CD4-positive, alpha-beta T cell treated with Interleukin-4 for 4 hours (primary cell): ENCODE data around the gene CEP192.

ENCODE experiments used
- DNase-seq: peaks from one replicate; pipeline ENCODE4 v3.0.0-alpha.2; 2020

CEP192 gene

DNA sequence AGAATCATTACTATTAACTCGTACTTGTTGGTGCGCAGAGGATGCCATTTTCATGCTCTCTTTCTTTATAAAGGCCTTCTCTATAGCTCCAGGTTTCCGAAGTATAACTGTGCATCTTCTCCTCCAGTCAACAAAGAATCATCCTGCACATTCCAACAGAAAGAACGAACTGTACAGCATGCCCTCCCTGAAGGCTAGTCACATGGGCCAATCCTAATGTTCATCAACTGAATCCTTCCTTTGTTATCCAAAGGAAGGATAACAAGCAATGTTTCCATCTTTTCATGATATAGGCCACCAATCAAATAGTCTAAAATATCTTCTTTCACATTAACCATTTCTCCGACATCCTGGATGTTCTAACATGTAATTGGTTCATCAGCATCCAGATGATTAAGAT, 160.5 kb downstream of the CEP192 start:
- DNase-seq = no peak

DNA sequence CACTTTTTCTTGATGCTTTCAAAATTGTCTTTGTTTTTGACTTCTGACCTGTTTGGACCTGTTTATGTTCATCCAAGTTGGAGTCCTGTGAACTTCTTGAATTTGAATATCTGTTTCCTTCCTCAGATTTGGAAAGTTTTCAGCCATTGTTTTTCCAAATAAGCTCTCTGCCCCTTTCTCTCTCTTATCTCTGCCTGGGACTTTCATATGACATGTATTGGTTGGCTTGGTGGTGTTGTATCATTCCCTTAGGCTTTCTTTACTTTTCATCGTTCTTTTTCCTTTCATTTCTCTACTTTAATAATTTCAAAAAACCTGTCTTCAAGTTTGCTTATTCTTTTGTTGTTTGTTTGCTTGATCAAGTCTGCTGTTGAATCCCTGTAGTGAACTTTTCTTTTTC, 167.3 kb downstream of the CEP192 start:
- DNase-seq = no peak

DNA sequence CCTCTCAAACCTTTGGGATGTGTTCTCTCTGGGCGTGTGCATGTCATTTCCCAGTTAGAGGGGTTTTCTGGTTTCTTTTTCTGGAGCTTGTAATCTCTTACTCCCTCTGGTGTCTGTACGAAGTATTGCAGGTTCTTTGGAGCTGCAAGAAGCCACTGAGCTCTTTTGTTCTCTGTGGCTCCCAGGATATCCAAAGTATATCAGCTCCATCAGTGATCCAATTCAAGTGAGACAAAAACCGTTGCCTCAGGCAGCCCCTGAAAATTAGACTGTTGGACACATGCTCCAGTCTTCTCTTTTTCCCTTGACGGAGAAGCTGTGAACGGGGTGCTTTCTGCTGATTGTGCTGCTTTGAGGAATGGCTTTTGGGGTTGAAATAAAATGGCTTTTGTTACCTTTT, 168.4 kb downstream of the CEP192 start:
- peak; percentile 66 for DNase-seq

DNA sequence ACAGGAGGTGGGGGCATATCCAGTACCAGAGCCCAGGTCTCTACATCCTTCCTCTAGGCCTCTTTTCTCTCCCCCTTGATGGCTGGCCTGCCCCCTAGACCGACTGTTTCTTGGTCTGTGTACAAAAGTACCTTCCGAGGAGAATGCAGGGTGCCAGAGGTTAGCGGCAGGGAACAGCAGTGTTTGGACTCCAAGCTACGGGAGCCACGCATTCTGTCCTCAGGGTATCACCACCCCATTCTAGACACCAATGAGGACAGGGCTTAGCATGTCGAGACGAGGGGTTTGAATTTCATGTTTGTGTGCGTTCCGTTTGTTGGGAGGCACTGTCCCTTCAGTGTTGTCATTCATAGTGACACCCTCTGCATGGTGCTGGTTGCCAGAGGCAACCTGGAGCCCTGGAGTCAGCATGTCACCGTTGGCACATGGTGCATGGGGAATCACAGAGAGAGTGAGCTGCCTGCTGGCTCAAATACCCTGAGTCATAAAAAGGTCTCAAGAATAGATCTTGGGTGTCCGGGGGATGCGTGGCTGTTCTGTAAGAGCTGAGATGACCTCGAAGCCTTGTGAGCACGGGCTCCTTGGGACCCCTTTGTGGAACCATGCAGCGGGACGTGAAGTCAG, 170.2 kb downstream of the CEP192 start:
- no peak for DNase-seq

DNA sequence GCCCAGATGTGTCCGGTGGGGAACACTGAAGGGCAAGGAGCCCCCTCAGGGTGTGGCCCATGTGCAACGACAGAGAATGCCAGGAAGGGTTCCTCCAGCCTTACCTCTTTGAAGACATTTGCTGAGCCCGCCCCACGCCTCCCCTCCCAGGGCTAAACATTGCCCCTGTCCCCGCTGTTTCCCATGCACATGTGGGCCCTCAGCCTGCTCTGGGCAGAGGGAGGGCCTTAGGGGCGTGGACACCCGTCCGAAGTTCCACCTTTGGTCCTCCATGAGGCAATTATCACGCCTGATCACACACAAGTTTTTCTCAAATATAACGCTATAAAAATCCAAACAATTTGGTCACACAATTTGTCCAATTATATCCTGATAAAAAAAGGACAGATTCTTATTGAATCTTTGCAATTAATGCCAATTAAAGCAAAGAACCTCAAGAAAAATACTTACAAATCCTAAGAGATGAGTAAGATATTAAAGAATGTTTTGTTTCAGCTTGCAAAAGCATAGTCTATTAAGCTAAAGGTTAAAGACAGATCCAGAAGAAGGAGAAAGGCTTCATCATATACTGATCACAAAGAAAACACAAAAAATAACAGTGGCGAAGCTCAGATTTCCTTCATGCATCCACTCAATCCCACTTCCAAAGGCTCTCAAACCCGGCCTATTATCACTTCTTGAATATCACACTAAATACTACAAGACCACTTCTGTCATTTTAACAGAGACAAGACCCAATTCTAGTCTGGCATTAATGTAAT, 172.2 kb downstream of the CEP192 start:
- no peak for DNase-seq

DNA sequence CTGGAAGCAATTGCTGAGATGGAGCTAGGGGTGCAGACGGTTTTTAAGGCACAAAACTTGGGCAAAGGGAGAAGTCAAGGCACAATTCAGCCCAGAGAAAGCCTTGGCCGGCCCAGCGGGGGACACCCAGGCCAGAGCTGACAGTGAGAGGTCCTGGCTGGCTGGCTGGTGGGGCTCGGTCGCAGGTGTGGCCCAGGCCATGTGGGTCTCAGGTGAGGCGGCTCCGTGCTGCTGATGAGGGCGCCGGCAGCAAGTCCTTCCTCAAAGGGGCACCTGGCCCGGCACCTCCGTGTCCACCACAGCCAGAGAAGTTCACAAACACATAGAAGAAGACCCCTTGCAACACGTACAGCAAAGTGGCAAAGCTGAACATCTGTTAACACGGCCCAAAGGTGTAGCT, 173.2 kb downstream of the CEP192 start:
- DNase-seq = no peak

DNA sequence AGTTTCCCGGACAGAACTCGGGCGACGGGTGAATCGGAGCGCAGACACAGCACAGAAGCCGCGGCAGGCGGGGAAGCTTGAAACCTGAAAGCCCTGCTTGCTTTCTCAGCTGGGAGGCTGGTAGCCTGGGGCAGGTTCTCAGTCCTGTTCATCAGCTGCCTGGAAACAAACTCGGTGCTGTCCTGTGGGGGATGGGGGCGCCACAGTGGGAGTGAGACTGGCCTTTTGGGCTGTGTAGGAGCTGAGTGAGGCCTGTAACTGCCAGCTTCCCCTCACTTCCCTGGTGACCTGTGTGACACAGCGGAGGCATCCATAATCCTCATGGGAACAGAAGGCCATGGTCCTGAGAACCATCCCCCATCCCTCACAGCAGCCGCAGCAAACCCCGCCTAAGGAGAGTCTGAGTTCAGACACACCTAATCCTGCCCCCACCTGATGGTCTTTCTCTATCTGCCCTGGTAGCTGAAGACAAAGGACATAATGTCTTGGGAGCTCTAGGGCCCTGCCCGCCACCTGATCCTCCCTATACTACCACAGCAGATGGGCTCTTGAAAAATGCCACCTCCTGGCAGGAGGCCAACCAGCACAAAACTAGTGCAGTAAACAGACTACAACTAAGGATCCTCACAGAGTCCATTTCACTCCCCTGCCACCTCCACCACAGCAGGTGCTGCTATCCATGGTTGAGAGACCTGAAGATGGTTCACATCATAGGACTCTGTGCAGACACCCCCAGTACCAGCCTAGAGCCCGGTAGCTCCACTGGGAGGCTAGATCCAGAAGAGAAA, 174.7 kb downstream of the CEP192 start:
- no peak for DNase-seq

DNA sequence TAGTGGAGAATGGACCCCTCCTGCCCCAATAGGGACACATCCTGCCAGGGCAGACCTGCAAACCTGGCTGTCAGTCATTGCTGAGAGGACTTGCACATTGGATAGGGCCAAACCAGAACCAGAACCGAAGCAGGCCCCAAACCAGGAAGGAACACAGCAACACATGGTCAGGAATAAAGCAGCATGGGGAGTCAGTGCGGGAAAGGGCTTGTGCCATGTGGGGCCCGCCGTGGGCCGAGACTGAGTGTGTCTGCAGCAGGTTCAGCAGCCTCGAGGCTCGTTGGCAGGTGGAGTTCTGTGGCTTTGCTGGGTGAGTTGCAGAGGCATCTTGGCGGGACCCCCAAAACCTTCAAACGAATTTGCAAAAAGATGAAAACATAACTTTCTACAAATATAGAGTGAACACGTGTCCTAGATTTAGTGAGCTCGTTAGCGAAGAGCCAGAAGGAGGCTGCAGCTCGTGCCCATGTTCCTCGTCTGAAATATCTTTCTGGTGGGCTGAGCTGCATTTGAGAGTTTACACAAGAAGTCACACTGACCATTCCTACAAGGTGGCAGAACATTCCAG, 182.5 kb downstream of the CEP192 start:
- DNase-seq = no peak
